Panc1 (cell line): ENCODE results near the gene ATXN1. TPM values are rescaled to one million over a fixed set of nuclear protein-coding genes. Genes with fewer than 3 reads are reported as not detected.

Experiments
- ATAC-seq: fragments of 200-7000 bp; cut with Tn5 transposase; 2 replicates; pipeline ENCODE4 v1.9.1; 2020; ENCODE audit warnings: mild to moderate bottlenecking, moderate library complexity
- BruUV-seq: library from RNA; stranded (reverse); fragments of 400-500 nt; replicated peaks from 2 replicates; lab custom pipeline; 2021; lab: Mats Ljungman, UMichigan
- CTCF ChIA-PET: fragments of 300-600 bp; sonication (Branson Sonifier 250); formaldehyde crosslinking; loops from one replicate; lab custom pipeline; 2022; ENCODE audit warnings: antibody characterized with exemption; lab: Charles Lee
- POLR2A ChIA-PET: fragments of 300-600 bp; sonication (Branson Sonifier 250); formaldehyde crosslinking; loops from one replicate; lab custom pipeline; 2022; ENCODE audit warnings: antibody characterized with exemption; lab: Charles Lee
- DNase-seq: peaks from one replicate; pipeline ENCODE4 v3.0.0-alpha.2; 2010; ENCODE audit warnings: low read depth, low spot score
- H3K27ac ChIP-seq: 2 replicates; pipeline ENCODE4 v1.5.1; 2011; ENCODE audit warnings: mild to moderate bottlenecking, low read length, inconsistent platforms
- H3K27me3 ChIP-seq: fragments of 200-500 bp; sonication (Bioruptor generic); 2 replicates; pipeline ENCODE4 v1.6.0; 2014; ENCODE audit warnings: low read length, inconsistent platforms; ENCODE audit not compliant: control insufficient read depth, insufficient read depth
- H3K36me3 ChIP-seq: fragments of 200-500 bp; sonication (Bioruptor generic); 2 replicates; pipeline ENCODE4 v1.5.1; 2014; ENCODE audit warnings: inconsistent platforms, mild to moderate bottlenecking, low read length, moderate library complexity; ENCODE audit not compliant: control insufficient read depth, insufficient read depth
- H3K4me1 ChIP-seq: 2 replicates; pipeline ENCODE4 v1.5.1; 2011; ENCODE audit warnings: inconsistent platforms, mild to moderate bottlenecking, low read length, moderate library complexity; ENCODE audit not compliant: control insufficient read depth, insufficient read depth
- H3K4me3 ChIP-seq, 2 experiments: 2 replicates each; pipeline ENCODE4 v1.5.1; 2011 to 2012; ENCODE audit warnings: low read depth in 2 of 2, low read length in 2 of 2, mild to moderate bottlenecking in 2 of 2, inconsistent platforms in 1 of 2, moderate library complexity in 1 of 2
- H3K9me3 ChIP-seq: fragments of 200-500 bp; sonication (Bioruptor generic); 2 replicates; pipeline ENCODE4 v1.5.1; 2014; ENCODE audit warnings: low read depth, mild to moderate bottlenecking, inconsistent platforms, low read length, moderate library complexity; ENCODE audit not compliant: control insufficient read depth, insufficient read depth
- POLR2AphosphoS5 ChIP-seq: IDR thresholded peaks from 2 replicates; pipeline ENCODE4 v1.6.1; 2012; ENCODE audit warnings: mild to moderate bottlenecking, low read depth, low read length, moderate library complexity
- SIN3A ChIP-seq: IDR thresholded peaks from 2 replicates; pipeline ENCODE4 v1.6.1; 2012; ENCODE audit warnings: low read depth, mild to moderate bottlenecking, low read length, moderate library complexity, borderline replicate concordance; ENCODE audit not compliant: insufficient read depth
- TCF7L2 ChIP-seq: IDR thresholded peaks from 2 replicates; pipeline ENCODE4 v1.6.1; 2011; ENCODE audit warnings: mild to moderate bottlenecking, low read depth, low read length, inconsistent platforms
- in situ Hi-C: cut with HindIII; loops from 2 replicates; pipeline ENCODE4 v1.10.0; 2016; ENCODE audit warnings: low sequenced_read_pairs, low pct_unique_long_range_greater_than_20kb
- intact Hi-C: fragments of 100-400 bp; cut with micrococcal nuclease; formaldehyde crosslinking; loops from one replicate; pipeline ENCODE4 v1.10.0; 2022; ENCODE audit not compliant: unreplicated experiment
- total RNA-seq: library from RNA; stranded (reverse); gene quantifications from one replicate; pipeline ENCODE4 v1.2.1, GENCODE V29; 2021; ENCODE audit not compliant: unreplicated experiment
- TF ChIP-seq, protein P1 (sequence below), 2 experiments: IDR thresholded peaks; 2 replicates each; pipeline ENCODE4 v1.6.1; 2011 to 2012; ENCODE audit warnings: low read depth in 2 of 2, control low read depth in 1 of 2, low read length in 1 of 2, mild to moderate bottlenecking in 1 of 2, moderate library complexity in 1 of 2; ENCODE audit not compliant: insufficient read depth in 1 of 2
- TF ChIP-seq, protein P2 (sequence below): fragments of 450-650 bp; IDR thresholded peaks from 2 replicates; pipeline ENCODE4 v1.5.1; 2017; ENCODE audit warnings: mild to moderate bottlenecking

Gene ATXN1
- total RNA-seq, 1 experiment from 2014 or later = 67.1 TPM

DNA sequence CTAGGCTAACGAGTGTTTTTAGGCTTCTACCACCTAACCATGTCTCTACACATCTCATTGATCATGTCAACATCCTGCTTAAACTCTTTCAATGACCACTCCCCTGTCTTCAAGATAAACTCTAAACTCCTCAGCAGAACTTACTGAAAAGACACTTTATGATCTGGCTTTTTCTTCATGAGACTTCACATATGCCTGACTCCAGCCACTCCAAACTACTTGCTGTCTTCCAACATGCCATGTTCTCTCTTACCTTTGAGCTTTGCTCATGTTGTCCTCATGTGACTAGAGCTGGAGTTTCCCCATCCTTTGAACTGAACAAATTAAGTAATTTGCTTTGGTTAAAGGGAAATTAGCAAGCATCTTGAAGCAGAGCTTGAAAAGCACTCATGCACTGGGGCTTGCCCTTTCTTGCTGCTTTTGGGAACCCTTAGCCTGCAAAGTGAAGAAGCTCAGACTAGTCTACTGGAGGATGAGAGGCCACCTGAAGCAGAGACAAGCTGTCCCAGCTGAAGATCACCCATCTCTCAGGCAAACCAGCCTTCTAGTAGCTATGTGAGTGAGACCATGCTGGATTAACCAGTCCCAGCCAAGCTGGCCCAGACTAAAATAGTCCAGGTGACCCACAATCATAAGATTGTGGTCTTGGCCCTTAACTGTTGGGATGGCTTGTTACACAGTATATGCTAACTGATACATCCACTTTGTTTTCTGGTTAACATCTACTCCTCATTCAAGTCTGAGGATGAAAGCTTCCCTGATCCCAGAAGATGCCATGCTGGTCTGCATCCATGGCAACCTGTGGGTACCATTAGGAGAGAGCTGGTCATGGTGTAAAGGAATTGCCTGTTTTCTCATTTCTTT, 287.1 kb downstream of the ATXN1 start:
- Histone ChIP-seq H3K36me3 (no peaks in the 10 kb centered on the region; the same call in 1 of the 2 replicates), H3K9me3 (no peaks in the 10 kb centered on the region), H3K27ac (no peak overlapping the region), H3K27me3 (no peaks in the 10 kb centered on the region), H3K4me1 (peaks cover 24% of the 10 kb centered on the region), H3K4me3 (no peak overlapping the region)
- in situ Hi-C loops = no loop called here
- TF ChIP-seq POLR2AphosphoS5 (no peak), TCF7L2 (no peak), SIN3A (no peak)
- TF ChIP-seq, protein P1, sequence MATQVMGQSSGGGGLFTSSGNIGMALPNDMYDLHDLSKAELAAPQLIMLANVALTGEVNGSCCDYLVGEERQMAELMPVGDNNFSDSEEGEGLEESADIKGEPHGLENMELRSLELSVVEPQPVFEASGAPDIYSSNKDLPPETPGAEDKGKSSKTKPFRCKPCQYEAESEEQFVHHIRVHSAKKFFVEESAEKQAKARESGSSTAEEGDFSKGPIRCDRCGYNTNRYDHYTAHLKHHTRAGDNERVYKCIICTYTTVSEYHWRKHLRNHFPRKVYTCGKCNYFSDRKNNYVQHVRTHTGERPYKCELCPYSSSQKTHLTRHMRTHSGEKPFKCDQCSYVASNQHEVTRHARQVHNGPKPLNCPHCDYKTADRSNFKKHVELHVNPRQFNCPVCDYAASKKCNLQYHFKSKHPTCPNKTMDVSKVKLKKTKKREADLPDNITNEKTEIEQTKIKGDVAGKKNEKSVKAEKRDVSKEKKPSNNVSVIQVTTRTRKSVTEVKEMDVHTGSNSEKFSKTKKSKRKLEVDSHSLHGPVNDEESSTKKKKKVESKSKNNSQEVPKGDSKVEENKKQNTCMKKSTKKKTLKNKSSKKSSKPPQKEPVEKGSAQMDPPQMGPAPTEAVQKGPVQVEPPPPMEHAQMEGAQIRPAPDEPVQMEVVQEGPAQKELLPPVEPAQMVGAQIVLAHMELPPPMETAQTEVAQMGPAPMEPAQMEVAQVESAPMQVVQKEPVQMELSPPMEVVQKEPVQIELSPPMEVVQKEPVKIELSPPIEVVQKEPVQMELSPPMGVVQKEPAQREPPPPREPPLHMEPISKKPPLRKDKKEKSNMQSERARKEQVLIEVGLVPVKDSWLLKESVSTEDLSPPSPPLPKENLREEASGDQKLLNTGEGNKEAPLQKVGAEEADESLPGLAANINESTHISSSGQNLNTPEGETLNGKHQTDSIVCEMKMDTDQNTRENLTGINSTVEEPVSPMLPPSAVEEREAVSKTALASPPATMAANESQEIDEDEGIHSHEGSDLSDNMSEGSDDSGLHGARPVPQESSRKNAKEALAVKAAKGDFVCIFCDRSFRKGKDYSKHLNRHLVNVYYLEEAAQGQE (IDR thresholded peaks at IDR 0.05; ENCODE audit: insufficient read depth in 1 of 2, low read depth in 2 of 2, low read length in 1 of 2) = no peak
- TF ChIP-seq, protein P2, sequence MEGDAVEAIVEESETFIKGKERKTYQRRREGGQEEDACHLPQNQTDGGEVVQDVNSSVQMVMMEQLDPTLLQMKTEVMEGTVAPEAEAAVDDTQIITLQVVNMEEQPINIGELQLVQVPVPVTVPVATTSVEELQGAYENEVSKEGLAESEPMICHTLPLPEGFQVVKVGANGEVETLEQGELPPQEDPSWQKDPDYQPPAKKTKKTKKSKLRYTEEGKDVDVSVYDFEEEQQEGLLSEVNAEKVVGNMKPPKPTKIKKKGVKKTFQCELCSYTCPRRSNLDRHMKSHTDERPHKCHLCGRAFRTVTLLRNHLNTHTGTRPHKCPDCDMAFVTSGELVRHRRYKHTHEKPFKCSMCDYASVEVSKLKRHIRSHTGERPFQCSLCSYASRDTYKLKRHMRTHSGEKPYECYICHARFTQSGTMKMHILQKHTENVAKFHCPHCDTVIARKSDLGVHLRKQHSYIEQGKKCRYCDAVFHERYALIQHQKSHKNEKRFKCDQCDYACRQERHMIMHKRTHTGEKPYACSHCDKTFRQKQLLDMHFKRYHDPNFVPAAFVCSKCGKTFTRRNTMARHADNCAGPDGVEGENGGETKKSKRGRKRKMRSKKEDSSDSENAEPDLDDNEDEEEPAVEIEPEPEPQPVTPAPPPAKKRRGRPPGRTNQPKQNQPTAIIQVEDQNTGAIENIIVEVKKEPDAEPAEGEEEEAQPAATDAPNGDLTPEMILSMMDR = no peak
- intact Hi-C loops = no loop called here
- CTCF ChIA-PET = no interaction called here
- no peak for DNase-seq
- BruUV-seq = no TSS peak
- ATAC-seq = no peak
- POLR2A ChIA-PET = no interaction called here

DNA sequence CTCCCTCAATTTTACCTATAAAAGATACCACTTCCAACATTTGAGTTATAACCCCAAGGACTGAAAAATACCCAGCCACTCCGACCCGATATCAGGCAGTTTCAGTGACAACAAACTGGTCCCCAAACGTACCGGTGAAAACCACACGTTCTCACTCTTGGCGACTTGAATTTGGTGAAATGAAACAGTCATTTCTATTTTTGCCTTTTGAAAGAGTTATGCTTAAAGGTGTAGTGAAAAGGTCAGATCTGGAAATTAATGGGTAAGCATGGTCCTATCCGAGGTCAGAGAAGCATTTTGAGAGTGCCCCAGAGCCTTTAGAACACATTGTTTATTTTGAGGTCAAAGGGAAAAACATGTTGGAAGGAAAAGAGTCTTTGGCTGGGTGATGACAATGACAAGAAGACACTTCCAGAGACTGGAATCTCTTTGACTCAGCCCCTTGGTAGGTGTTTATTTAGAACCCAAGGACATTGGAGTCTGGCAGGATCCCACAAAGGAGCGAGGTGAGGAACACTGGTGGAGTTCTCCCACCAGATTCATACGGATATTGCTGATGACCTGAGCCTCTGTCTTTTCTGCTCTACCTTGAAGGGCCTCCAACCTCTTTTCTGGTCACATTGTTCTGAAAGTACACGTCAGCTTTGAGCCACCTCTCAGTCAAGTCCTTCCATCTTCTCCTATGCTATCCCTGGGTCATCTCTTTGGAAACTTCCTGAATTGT, 287.9 kb downstream of the ATXN1 start:
- Histone ChIP-seq H3K4me1 (peaks cover 24% of the 10 kb centered on the region), H3K27me3 (no peaks in the 10 kb centered on the region), H3K36me3 (no peaks in the 10 kb centered on the region), H3K9me3 (no peaks in the 10 kb centered on the region), H3K27ac (peak overlapping the region; percentile 54; the same call in 1 of the 2 replicates), H3K4me3 (no peak overlapping the region)
- TF ChIP-seq TCF7L2 (no peak), SIN3A (no peak), POLR2AphosphoS5 (no peak)
- TF ChIP-seq, protein P2 = no peak
- TF ChIP-seq, protein P1 (IDR thresholded peaks at IDR 0.05; ENCODE audit: insufficient read depth in 1 of 2, low read depth in 2 of 2, low read length in 1 of 2) = no peak
- no TSS peak for BruUV-seq
- in situ Hi-C loops = no loop called here
- ATAC-seq = no peak
- intact Hi-C loops = no loop called here
- ChIA-PET POLR2A (no interaction called here), CTCF (no interaction called here)
- DNase-seq = no peak
